Measurements from ENCODE around the gene GPR15LG.

GPR15LG gene

GRCh38 chr10:84202349-84202748 is 28.7 kb downstream of the GPR15LG start:
- TF ChIP-seq, protein P1, sequence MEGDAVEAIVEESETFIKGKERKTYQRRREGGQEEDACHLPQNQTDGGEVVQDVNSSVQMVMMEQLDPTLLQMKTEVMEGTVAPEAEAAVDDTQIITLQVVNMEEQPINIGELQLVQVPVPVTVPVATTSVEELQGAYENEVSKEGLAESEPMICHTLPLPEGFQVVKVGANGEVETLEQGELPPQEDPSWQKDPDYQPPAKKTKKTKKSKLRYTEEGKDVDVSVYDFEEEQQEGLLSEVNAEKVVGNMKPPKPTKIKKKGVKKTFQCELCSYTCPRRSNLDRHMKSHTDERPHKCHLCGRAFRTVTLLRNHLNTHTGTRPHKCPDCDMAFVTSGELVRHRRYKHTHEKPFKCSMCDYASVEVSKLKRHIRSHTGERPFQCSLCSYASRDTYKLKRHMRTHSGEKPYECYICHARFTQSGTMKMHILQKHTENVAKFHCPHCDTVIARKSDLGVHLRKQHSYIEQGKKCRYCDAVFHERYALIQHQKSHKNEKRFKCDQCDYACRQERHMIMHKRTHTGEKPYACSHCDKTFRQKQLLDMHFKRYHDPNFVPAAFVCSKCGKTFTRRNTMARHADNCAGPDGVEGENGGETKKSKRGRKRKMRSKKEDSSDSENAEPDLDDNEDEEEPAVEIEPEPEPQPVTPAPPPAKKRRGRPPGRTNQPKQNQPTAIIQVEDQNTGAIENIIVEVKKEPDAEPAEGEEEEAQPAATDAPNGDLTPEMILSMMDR (IDR thresholded peaks at IDR 0.05; ENCODE audit: low read depth, low read length, missing control alignments) = no peak

GRCh38 chr10:84204122-84204521 is 30.5 kb downstream of the GPR15LG start:
- DNase-seq (ENCODE audit: extremely low read depth, low read depth) = no peak
- no peak overlapping the region for H3K4me3 ChIP-seq (replicated peaks; ENCODE audit: low read depth, low read length)

More at GRCh38 chr10:84202349-84202748, 28.7 kb downstream of the GPR15LG start:
- no peak overlapping the region for H3K4me3 ChIP-seq (replicated peaks; ENCODE audit: low read depth, low read length)
- DNase-seq (ENCODE audit: extremely low read depth, low read depth) = no peak

GRCh38 chr10:84204610-84205009 is 31.0 kb downstream of the GPR15LG start:
- TF ChIP-seq, protein P1 (IDR thresholded peaks at IDR 0.05; ENCODE audit: low read depth, low read length, missing control alignments) = no peak
- H3K4me3 ChIP-seq (replicated peaks; ENCODE audit: low read depth, low read length) = no peak overlapping the region
- no peak for DNase-seq (ENCODE audit: extremely low read depth, low read depth)

More at GRCh38 chr10:84204122-84204521, 30.5 kb downstream of the GPR15LG start:
- TF ChIP-seq, protein P1 (IDR thresholded peaks at IDR 0.05; ENCODE audit: low read depth, low read length, missing control alignments) = peak; percentile 44

DNA sequence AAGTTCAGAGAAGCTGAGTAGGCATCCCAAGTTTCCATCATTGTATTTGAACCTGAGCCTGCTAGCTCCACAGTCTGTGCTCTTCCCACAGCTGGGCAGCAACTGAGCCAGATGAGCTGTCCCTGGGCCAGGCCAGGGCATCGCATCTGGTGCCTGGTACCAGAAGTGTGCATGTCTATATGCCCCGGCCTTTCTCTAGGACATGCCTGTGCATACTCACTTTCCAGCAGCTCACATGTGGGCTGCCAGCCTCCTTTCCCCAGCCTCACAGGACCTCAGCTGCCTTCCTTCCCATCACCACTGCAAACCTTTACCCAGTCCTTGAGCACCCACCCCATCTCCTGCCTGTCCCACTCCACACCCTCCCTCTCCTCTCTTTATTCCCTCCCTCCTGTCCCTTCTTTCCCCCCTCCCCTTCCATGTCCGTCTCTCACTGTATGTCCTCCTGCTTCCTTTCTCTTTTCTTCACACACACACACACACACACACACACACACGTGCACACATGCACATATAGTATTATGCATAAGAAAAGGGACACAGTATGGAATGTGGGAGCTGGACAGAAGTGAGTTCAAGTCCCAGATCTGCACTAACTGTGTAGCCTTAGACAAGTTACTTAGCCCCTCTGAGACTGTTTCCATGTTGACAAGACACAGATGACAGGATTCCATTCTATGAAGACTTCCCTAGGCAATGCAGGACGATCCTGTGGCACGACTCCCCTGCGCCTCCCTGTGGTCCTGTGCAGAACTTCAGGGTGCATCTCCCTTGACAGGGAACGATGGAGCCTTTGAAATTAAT is 31.6 kb downstream of the GPR15LG start:
- TF ChIP-seq, protein P1 (IDR thresholded peaks at IDR 0.05; ENCODE audit: low read depth, low read length, missing control alignments) = peak; percentile 88
- peak; percentile 15 for DNase-seq (ENCODE audit: extremely low read depth, low read depth)
- H3K4me3 ChIP-seq (replicated peaks; ENCODE audit: low read depth, low read length) = no peak overlapping the region

GRCh38 chr10:84205853-84206525 is 32.4 kb downstream of the GPR15LG start:
- no peak for DNase-seq (ENCODE audit: extremely low read depth, low read depth)
- TF ChIP-seq, protein P1 (IDR thresholded peaks at IDR 0.05; ENCODE audit: low read depth, low read length, missing control alignments) = no peak
- no peak overlapping the region for H3K4me3 ChIP-seq (replicated peaks; ENCODE audit: low read depth, low read length)

DNA sequence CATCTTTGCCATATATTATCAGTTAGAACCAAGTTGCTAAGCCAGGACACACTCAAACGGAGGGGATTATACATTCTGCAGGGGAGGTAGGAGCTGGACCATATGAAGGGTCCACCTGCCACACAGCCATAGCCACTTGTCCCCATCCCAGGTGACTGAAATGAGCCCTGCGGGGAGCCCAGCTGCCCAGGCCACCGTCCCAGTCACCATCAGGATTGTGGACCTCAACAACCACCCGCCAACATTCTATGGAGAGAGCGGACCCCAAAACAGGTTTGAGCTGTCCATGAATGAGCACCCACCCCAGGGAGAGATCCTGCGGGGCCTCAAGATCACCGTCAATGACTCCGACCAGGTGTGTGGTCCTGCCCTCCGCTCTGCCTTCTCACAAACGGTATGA is 34.4 kb downstream of the GPR15LG start:
- TF ChIP-seq, protein P1 (IDR thresholded peaks at IDR 0.05; ENCODE audit: low read depth, low read length, missing control alignments) = no peak
- DNase-seq (ENCODE audit: extremely low read depth, low read depth) = no peak
- H3K4me3 ChIP-seq (replicated peaks; ENCODE audit: low read depth, low read length) = no peak overlapping the region
